ENCODE results near the gene SH3RF3. TPM values are rescaled to one million over a fixed set of nuclear protein-coding genes. Genes with fewer than 3 reads are reported as not detected.
A peak's percentile ranks its signal among the peaks of the same experiment; 100 is the strongest.
"Not testable (repeated sequence)": the region's sequence is repeated elsewhere in the genome, so short reads cannot be mapped to it uniquely, and the experiment has no call there.

The SH3RF3 gene
- total RNA-seq, 1 donor = 0.54 TPM

GRCh38 chr2:109155553-109156451 lies 26.8 kb downstream of the SH3RF3 start:
- no peak for DNase-seq (ENCODE audit: low read depth in 2 of 3, low spot score in 2 of 3)

GRCh38 chr2:109157563-109158105 lies 28.6 kb downstream of the SH3RF3 start:
- no peak for DNase-seq (ENCODE audit: low read depth in 2 of 3, low spot score in 2 of 3)

- no peak for DNase-seq (ENCODE audit: low read depth in 2 of 3, low spot score in 2 of 3)
Measured at GRCh38 chr2:109158237-109158636, 29.2 kb downstream of the SH3RF3 start.

GRCh38 chr2:109159096-109159495 lies 30.1 kb downstream of the SH3RF3 start:
- DNase-seq (ENCODE audit: low read depth in 2 of 3, low spot score in 2 of 3) = no peak

- no peak for DNase-seq (ENCODE audit: low read depth in 2 of 3, low spot score in 2 of 3)
Measured at GRCh38 chr2:109160714-109161440, 31.9 kb downstream of the SH3RF3 start.

GRCh38 chr2:109162367-109162766 lies 33.4 kb downstream of the SH3RF3 start:
- not testable (repeated sequence) for DNase-seq (ENCODE audit: low read depth in 2 of 3, low spot score in 2 of 3)

- DNase-seq (ENCODE audit: low read depth in 2 of 3, low spot score in 2 of 3) = no peak
Measured at GRCh38 chr2:109162999-109163398, 34.0 kb downstream of the SH3RF3 start.

- DNase-seq (ENCODE audit: low read depth in 2 of 3, low spot score in 2 of 3) = no peak
Measured at GRCh38 chr2:109164311-109164710, 35.3 kb downstream of the SH3RF3 start.

GRCh38 chr2:109164739-109165221 lies 35.8 kb downstream of the SH3RF3 start:
- peak in 1 of 3 donors; percentile 30 for DNase-seq (ENCODE audit: low read depth in 2 of 3, low spot score in 2 of 3)

- no peak for DNase-seq (ENCODE audit: low read depth in 2 of 3, low spot score in 2 of 3)
Measured at GRCh38 chr2:109166811-109167210, 37.8 kb downstream of the SH3RF3 start.

GRCh38 chr2:109168086-109168485 lies 39.1 kb downstream of the SH3RF3 start:
- no peak for DNase-seq (ENCODE audit: low read depth in 2 of 3, low spot score in 2 of 3)

- no peak for DNase-seq (ENCODE audit: low read depth in 2 of 3, low spot score in 2 of 3)
Measured at GRCh38 chr2:109168716-109169115, 39.7 kb downstream of the SH3RF3 start.

GRCh38 chr2:109170645-109171044 lies 41.6 kb downstream of the SH3RF3 start:
- no peak for DNase-seq (ENCODE audit: low read depth in 2 of 3, low spot score in 2 of 3)

GRCh38 chr2:109171444-109172334 lies 42.7 kb downstream of the SH3RF3 start:
- DNase-seq (ENCODE audit: low read depth in 2 of 3, low spot score in 2 of 3) = no peak

- DNase-seq (ENCODE audit: low read depth in 2 of 3, low spot score in 2 of 3) = no peak
Measured at GRCh38 chr2:109172556-109173105, 43.6 kb downstream of the SH3RF3 start.

GRCh38 chr2:109173311-109174171 lies 44.5 kb downstream of the SH3RF3 start:
- peak in 1 of 3 donors; percentile 10 for DNase-seq (ENCODE audit: low read depth in 2 of 3, low spot score in 2 of 3)

GRCh38 chr2:109174214-109174613 lies 45.2 kb downstream of the SH3RF3 start:
- no peak for DNase-seq (ENCODE audit: low read depth in 2 of 3, low spot score in 2 of 3)

- DNase-seq (ENCODE audit: low read depth in 2 of 3, low spot score in 2 of 3) = no peak
Measured at GRCh38 chr2:109174626-109175349, 45.8 kb downstream of the SH3RF3 start.

- DNase-seq (ENCODE audit: low read depth in 2 of 3, low spot score in 2 of 3) = no peak
Measured at GRCh38 chr2:109175350-109175678, 46.3 kb downstream of the SH3RF3 start.
